ENCODE results near the gene GSK3A. TPM values are rescaled to one million over a fixed set of nuclear protein-coding genes. Genes with fewer than 3 reads are reported as not detected.

The GSK3A gene
- total and polyA plus RNA-seq, 9 of the 15 experiments (the other 6 are each of a cell fraction or from before 2014, with no cell fraction given), result 0.62 to 90.7 (median 33.3) TPM

GRCh38 chr19:42219812-42220750 is 22.3 kb downstream of the GSK3A start, which contains the start of gene ZNF526 (continued):
- TF ChIP-seq, protein P1, sequence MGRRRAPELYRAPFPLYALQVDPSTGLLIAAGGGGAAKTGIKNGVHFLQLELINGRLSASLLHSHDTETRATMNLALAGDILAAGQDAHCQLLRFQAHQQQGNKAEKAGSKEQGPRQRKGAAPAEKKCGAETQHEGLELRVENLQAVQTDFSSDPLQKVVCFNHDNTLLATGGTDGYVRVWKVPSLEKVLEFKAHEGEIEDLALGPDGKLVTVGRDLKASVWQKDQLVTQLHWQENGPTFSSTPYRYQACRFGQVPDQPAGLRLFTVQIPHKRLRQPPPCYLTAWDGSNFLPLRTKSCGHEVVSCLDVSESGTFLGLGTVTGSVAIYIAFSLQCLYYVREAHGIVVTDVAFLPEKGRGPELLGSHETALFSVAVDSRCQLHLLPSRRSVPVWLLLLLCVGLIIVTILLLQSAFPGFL (CRISPR knock-in tag; IDR thresholded peaks at IDR 0.05), result no peak
- no peak for TF ChIP-seq DNMT1 (IDR thresholded peaks at IDR 0.05)
- TF ChIP-seq, protein P2, sequence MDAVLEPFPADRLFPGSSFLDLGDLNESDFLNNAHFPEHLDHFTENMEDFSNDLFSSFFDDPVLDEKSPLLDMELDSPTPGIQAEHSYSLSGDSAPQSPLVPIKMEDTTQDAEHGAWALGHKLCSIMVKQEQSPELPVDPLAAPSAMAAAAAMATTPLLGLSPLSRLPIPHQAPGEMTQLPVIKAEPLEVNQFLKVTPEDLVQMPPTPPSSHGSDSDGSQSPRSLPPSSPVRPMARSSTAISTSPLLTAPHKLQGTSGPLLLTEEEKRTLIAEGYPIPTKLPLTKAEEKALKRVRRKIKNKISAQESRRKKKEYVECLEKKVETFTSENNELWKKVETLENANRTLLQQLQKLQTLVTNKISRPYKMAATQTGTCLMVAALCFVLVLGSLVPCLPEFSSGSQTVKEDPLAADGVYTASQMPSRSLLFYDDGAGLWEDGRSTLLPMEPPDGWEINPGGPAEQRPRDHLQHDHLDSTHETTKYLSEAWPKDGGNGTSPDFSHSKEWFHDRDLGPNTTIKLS (IDR thresholded peaks at IDR 0.05; ENCODE audit: borderline replicate concordance, low read depth), result no peak
- no peak for TF ChIP-seq ADNP (tag; IDR thresholded peaks at IDR 0.05)
- peak; percentile 72 for TF ChIP-seq KDM5B (IDR thresholded peaks at IDR 0.05; ENCODE audit: insufficient replicate concordance, low read depth, low read length)
- TF ChIP-seq IRF9 (tag; IDR thresholded peaks at IDR 0.05), result no peak
- TF ChIP-seq ATF1 (CRISPR knock-in tag; IDR thresholded peaks at IDR 0.05), result no peak
- peak; percentile 88 for TF ChIP-seq ATF1 (tag; IDR thresholded peaks at IDR 0.05)
- TF ChIP-seq ZNF57 (CRISPR knock-in tag; IDR thresholded peaks at IDR 0.05), result 0 out of 2 replicates have a peak, but pooled peaks have one; percentile 29
- no peak for TF ChIP-seq ZNF217 (CRISPR knock-in tag; IDR thresholded peaks at IDR 0.05)
- TF ChIP-seq ZNF3 (CRISPR knock-in tag; IDR thresholded peaks at IDR 0.05), result no peak
- TF ChIP-seq RHOXF2B (CRISPR knock-in tag; conservative IDR thresholded peaks at IDR 0.05), result no peak
- TF ChIP-seq SMAD1 (IDR thresholded peaks at IDR 0.05; ENCODE audit: low read depth, low read length, partially characterized antibody), result no peak
- TF ChIP-seq TEAD4 (IDR thresholded peaks at IDR 0.05; ENCODE audit: low read length), result no peak; the same call in 1 of the 2 replicates
- TF ChIP-seq TEAD4 (CRISPR knock-in tag; IDR thresholded peaks at IDR 0.05; ENCODE audit: borderline replicate concordance), result no peak
- TF ChIP-seq RBM25 (IDR thresholded peaks at IDR 0.05; ENCODE audit: low read depth, low read length, severe bottlenecking), result peak; percentile 97
- TF ChIP-seq, protein P3, sequence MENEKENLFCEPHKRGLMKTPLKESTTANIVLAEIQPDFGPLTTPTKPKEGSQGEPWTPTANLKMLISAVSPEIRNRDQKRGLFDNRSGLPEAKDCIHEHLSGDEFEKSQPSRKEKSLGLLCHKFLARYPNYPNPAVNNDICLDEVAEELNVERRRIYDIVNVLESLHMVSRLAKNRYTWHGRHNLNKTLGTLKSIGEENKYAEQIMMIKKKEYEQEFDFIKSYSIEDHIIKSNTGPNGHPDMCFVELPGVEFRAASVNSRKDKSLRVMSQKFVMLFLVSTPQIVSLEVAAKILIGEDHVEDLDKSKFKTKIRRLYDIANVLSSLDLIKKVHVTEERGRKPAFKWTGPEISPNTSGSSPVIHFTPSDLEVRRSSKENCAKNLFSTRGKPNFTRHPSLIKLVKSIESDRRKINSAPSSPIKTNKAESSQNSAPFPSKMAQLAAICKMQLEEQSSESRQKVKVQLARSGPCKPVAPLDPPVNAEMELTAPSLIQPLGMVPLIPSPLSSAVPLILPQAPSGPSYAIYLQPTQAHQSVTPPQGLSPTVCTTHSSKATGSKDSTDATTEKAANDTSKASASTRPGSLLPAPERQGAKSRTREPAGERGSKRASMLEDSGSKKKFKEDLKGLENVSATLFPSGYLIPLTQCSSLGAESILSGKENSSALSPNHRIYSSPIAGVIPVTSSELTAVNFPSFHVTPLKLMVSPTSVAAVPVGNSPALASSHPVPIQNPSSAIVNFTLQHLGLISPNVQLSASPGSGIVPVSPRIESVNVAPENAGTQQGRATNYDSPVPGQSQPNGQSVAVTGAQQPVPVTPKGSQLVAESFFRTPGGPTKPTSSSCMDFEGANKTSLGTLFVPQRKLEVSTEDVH (IDR thresholded peaks at IDR 0.05; ENCODE audit: low read depth, partially characterized antibody), result no peak
- TF ChIP-seq ZNF41 (CRISPR knock-in tag; conservative IDR thresholded peaks at IDR 0.05), result no peak
- peak; percentile 30; the same call in 1 of the 2 replicates for TF ChIP-seq MXI1 (IDR thresholded peaks at IDR 0.05; ENCODE audit: low read depth, low read length)
- TF ChIP-seq ZBTB8A (IDR thresholded peaks at IDR 0.05; ENCODE audit: partially characterized antibody), result no peak
- TF ChIP-seq ZNF274 (IDR thresholded peaks at IDR 0.05; ENCODE audit: borderline replicate concordance, low read depth, low read length), result no peak
